KOPT-K1 (cell line): ENCODE results near the gene HSF2BP.
"Not testable (repeated sequence)": the region's sequence is repeated elsewhere in the genome, so short reads cannot be mapped to it uniquely, and the experiment has no call there.

Experiments
- H3K27ac ChIP-seq: fragments of 200-600 bp; sonication (generic); 2 replicates; pipeline ENCODE4 v1.5.1; 2016; ENCODE audit warnings: antibody characterized with exemption, mild to moderate bottlenecking, low read depth, low read length; ENCODE audit not compliant: poor library complexity, severe bottlenecking
- H3K36me3 ChIP-seq: fragments of 200-600 bp; sonication (generic); 2 replicates; pipeline ENCODE4 v1.5.1; 2017; ENCODE audit warnings: antibody characterized with exemption, mild to moderate bottlenecking, low read length, moderate library complexity; ENCODE audit not compliant: insufficient read depth
- H3K9me3 ChIP-seq: fragments of 200-600 bp; sonication (generic); 2 replicates; pipeline ENCODE4 v1.5.1; 2017; ENCODE audit warnings: antibody characterized with exemption, low read length, mild to moderate bottlenecking; ENCODE audit not compliant: insufficient read depth, poor library complexity, severe bottlenecking

Gene HSF2BP

DNA sequence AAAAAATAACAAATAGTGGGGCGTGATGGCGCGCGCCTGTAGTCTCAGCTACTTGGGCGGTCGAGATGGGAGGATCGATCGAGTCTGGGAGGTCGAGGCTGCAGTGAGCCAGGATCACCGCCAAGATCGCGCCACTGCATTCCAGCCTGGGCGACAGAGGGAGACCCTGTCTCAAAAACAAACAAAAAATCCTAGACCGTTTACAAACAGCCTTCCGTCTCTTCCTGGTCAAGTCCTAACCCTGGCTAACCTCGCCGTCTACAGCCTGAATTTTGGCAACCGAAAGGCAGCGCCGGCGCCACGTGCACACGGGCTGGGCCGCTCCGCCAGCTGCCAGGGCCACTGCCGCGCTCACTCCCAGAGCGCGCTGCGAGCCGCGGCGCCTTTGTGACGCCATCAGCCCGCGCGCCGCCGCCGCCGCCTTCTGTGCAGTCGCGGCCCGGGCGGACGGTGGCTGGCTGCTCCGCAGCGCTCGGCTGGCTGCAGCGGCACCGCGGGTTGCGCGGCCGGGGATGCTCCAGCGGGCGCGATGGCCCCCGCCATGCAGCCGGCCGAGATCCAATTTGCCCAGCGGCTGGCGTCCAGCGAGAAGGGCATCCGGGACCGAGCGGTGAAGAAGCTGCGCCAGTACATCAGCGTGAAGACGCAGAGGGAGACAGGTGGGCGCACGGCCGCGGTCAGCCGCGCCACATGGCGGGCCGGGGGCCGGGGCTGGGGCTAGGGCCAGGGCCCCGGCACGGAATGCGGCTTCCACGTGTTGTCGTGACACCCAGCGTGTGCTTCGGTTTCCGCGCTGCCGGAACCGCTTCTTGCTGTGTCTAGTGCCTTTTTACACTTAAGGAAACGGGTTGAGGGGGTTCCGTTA is at the start of gene HSF2BP, which contains the start of gene RRP1B:
TSS of gene HSF2BP (minus strand) at position 353 of the 865 bp plus-strand sequence. CDS start 1,392 bp downstream, outside the sequence.
TSS of gene RRP1B (plus strand) at position 425 of the 865 bp plus-strand sequence. CDS start at position 530, 105 bp downstream.
- H3K27ac ChIP-seq: peak within 1 kb of the TSS; percentile 81
- no peaks in the 10 kb centered on the region for H3K9me3 ChIP-seq
- H3K36me3 ChIP-seq: peaks cover 29% of the 10 kb centered on the region

GRCh38 chr21:43708745-43709381 is 49.6 kb upstream of the HSF2BP start:
- no peaks in the 10 kb centered on the region for H3K36me3 ChIP-seq
- H3K27ac ChIP-seq: no peak overlapping the region
- no peaks in the 10 kb centered on the region for H3K9me3 ChIP-seq

- no peaks in the 10 kb centered on the region for H3K36me3 ChIP-seq
- H3K9me3 ChIP-seq: no peaks in the 10 kb centered on the region
- H3K27ac ChIP-seq: no peak overlapping the region
These were observed 48.2 kb upstream of the HSF2BP start for GRCh38 chr21:43707462-43707861.

DNA sequence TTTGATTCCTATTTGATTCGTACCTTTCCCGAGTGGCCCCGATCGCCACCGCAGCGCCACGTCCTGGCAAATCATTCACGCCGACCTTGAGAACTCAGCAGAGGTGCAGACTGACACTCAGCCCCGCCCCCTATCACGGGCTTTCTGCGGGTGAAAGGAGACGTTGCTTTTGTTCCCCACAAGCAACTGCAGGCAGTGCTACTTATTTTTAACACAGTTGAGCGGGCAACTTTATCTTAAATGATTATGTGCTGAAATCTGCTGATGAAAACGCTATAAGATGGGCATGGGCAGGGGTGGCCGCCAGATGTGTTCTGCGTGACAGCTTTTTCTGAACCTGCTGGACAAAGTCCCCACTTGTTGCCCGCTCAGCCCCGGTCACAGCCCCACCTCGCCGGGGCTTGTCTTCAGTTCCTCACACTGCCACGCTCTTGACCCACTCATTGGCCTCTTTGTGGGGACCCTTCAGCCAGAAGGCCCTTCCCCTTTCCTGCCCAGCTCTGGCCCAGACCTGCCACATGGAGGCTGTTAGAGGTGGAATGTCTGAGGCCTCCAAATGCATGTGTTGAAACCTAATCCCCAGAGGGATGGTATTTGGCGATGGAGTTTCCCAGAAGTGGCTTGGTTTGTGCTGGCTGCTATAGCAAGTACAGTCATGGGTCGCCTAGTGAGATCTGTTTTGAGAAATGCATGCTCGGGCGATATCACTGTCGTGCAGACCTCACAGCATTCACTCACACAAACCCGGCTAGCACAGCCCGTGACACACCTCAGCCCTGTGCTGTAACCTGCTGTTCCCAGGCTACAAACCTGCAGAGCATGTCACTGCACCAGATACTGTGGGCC is 44.0 kb upstream of the HSF2BP start:
- Histone ChIP-seq H3K27ac (no peak overlapping the region), H3K36me3 (no peaks in the 10 kb centered on the region)

GRCh38 chr21:43702785-43703034 is 43.4 kb upstream of the HSF2BP start:
- no peaks in the 10 kb centered on the region for H3K9me3 ChIP-seq
- H3K27ac ChIP-seq: no peak overlapping the region
- no peaks in the 10 kb centered on the region for H3K36me3 ChIP-seq

More for the DNA sequence above, 44.0 kb upstream of the HSF2BP start:
- no peaks in the 10 kb centered on the region for H3K9me3 ChIP-seq

DNA sequence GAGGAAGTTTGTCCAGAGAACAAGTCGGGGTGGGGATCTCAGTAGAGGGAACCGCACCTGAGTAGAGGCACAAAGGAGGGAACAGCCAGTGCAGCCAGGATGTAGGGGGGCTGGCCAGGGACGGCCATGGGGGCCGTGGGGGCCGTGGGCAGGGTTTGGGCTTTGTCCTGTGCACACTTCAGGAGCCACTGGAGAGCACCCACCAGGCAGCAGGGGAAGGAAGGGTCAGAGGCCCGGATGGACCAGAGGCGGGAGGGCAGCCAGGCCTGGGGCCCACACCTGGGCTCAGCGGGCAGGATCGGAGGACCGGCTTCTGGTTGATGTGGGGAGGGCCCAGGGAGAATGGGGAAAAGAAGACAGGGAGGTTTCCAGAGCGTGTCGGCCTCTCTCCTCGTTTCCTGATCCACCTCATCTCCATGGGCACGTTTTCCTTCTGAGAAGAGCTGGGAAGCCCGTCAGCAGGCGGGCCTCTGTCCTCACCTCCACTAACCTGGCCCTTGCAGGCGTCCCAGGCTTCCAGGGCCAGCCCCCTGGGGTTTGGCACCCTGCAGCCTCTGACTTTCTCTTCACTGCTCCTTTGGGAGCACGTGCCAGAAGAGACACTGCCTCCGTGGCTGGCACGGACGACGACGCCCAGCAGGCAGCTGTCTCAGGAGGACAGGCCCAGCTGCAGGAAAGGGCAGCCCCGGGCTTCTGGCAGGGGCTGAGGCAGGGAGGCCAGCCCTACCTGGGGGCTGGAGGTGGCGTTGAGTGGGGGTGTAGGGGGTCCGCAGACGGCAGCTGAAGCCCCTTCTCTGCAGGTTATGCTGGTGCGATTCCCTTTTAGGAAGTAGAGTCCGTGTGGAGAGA is 42.9 kb upstream of the HSF2BP start:
- Histone ChIP-seq H3K36me3 (no peaks in the 10 kb centered on the region), H3K27ac (no peak overlapping the region), H3K9me3 (no peaks in the 10 kb centered on the region)

DNA sequence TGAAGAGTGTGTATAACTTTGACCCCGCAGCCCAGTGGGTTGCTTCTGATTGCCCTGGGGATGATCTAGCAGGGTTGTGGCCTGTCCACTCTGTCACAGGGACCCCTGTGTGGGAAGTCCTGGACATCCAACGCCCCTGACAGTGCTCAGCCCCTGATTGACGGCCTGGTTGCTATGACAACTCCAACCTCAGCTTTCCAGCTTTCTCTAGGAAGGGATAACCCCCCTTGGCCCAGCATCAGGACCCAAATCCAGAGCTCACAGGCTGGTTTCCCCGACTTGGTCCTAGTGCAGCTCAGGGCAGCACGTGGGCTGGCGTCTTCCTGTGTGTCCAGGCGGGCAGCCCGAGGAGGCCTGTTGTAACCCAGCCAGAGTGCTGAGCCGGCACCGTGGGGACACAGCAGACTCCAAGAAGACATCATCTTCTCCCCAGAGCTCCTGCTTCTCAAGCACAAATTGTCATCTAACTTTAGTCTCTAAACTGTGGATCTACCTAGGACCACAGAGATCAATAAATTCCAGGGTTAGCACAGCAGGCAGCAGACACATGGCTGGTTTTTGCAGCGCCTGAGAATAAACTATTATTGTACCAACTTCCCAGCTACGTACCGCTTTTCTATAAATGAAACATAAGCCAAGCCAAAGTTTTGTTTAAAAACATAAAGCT is 40.8 kb upstream of the HSF2BP start:
- Histone ChIP-seq H3K27ac (no peak overlapping the region), H3K9me3 (no peaks in the 10 kb centered on the region), H3K36me3 (peaks cover 20% of the 10 kb centered on the region)

DNA sequence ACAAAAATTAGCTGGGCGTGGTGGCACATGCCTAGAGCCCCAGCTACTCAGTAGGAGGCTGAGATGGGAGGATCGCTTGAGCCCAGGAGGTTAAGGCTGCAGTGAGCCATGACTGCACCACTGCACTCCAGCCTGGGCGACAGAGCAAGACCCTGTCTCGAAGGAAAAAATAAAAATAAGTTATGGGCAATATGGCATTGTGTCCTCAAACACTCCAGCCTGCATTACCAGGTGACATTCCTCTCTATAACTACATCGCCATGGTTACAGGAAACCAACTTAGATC is 40.1 kb upstream of the HSF2BP start:
- H3K27ac ChIP-seq, H3K9me3 ChIP-seq: not testable (repeated sequence)
- peaks cover 26% of the 10 kb centered on the region for H3K36me3 ChIP-seq

- Histone ChIP-seq H3K9me3 (no peaks in the 10 kb centered on the region), H3K36me3 (peaks cover 41% of the 10 kb centered on the region), H3K27ac (no peak overlapping the region)
These were observed 38.7 kb upstream of the HSF2BP start for GRCh38 chr21:43697758-43698643.

DNA sequence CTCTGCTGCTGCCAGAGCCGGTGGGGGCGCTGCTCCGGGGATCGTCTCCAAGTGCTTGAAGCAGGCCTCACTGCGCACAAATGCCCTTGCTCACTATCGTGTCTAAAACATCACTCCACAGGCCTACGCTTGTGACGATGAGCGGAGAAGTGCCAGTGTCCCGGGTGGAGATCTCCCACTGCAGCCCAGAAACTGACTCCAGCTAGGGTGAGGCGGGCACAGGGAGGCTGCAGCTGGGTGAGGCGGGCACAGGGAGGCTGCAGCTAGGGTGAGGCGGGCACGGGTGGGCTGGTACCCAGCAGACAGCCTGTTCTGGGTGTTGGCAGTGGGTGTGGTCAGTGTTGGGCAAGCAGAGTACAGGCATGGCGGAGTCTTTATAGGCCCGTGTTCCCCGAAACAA is 36.9 kb upstream of the HSF2BP start:
- Histone ChIP-seq H3K27ac (no peak overlapping the region), H3K9me3 (no peaks in the 10 kb centered on the region), H3K36me3 (peaks cover 58% of the 10 kb centered on the region)

DNA sequence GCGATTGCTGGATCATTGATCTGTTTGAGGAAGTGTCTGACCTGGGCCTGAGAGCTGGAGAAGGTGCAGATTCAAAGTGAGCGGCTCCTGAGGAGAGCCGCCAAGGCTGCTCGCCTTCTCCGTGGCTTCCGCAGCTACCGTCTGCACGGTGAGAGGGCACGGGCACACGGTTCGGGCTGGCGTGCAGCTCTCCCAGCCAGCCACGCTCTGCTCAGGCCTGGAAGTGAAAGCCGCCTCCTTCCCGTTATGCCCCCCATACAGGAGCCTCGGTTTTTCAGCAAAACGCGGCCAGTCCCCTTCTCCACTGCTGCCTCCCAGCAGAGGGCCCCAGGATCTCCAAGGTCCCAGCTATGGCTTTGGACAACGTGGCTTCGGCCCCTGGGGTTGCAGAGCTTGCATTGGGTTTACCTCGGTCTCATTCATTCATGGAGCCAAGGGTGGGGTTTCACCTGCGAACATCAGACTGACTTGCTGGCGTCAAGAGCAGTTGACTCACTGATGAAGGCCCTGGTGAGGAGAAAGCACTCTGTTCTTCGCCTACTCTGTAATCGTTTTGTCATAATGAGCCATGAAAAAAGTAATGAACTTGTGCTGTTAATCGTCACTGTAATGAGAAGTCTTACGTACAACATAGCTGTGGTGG is 35.3 kb upstream of the HSF2BP start:
- no peak overlapping the region for H3K27ac ChIP-seq
- no peaks in the 10 kb centered on the region for H3K9me3 ChIP-seq
- peaks cover 74% of the 10 kb centered on the region for H3K36me3 ChIP-seq

GRCh38 chr21:43693981-43694380 is 34.7 kb upstream of the HSF2BP start:
- Histone ChIP-seq H3K36me3 (peaks cover 80% of the 10 kb centered on the region), H3K9me3 (no peaks in the 10 kb centered on the region), H3K27ac (no peak overlapping the region)

GRCh38 chr21:43692949-43693348 is 33.7 kb upstream of the HSF2BP start:
- Histone ChIP-seq H3K9me3 (no peaks in the 10 kb centered on the region), H3K27ac (no peak overlapping the region), H3K36me3 (peaks cover 90% of the 10 kb centered on the region)
